ENCODE data around the gene LAMA2. TPM values are rescaled to one million over a fixed set of nuclear protein-coding genes. Genes with fewer than 3 reads are reported as not detected.

LAMA2 gene
- total and polyA plus RNA-seq, 2 of the 8 experiments (the other 6 are each of a cell fraction or from before 2014, with no cell fraction given): 1.3 to 3.8 TPM

DNA sequence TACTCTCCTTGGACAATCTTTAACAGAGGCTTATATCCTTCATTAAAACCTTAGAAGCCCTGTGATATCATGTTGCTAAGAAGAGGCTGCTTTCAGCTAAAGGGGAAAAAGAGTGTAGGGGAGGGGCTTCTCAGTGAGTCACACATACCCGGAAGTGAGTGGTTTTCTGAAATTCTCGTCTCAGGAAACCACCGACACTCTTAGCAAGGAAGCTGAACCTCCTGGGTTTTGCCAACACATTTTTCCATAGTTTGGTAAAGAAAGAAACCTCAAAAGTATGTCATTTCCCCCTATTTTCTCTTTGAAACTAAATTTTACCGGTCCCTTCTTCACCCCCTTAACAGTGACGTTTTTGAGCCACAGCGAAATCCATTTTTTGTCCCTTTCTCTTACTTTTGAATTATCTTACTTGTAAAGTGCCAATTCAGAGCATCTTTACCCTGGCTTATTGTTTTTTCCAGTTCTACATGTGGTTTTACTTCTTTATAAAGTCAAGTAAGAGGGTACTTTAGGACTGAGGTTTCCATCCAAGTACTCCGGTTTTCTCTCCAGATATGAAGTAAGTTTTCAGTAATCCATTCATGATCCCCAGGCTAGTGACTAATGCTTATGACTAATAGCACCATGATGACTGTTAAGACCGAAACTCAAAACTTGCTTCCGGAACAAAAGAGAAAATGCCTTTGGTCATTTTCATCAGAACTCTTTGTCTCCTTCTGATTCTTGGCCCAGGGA is 607.8 kb downstream of the LAMA2 start:
- Histone ChIP-seq H3K9ac (replicated peaks in 1 of 4; ENCODE audit: extremely low read depth in 1 of 4, low read depth in 3 of 4, low read length in 3 of 4) (no peak overlapping the region), H3K4me2 (ENCODE audit: insufficient read depth in 1 of 2, low read depth in 2 of 2, low read length in 2 of 2) (no peak overlapping the region), H3K79me1 (ENCODE audit: low read depth, low read length) (no peaks in the 10 kb centered on the region)

More for the DNA sequence above, 607.8 kb downstream of the LAMA2 start:
- no peak overlapping the region for H3K56ac ChIP-seq (replicated peaks; ENCODE audit: insufficient read length, low read depth, low read length)
- H3K79me2 ChIP-seq (ENCODE audit: control insufficient read depth in 1 of 2, insufficient read depth in 2 of 2, low read length in 2 of 2): no peaks in the 10 kb centered on the region
- H3K27ac ChIP-seq (ENCODE audit: low read depth, low read length): no peak overlapping the region
- H3K9me3 ChIP-seq (ENCODE audit: insufficient read depth in 2 of 2, low read depth in 1 of 2, low read length in 1 of 2): no peaks in the 10 kb centered on the region
- no peak overlapping the region for H4K5ac ChIP-seq (ENCODE audit: insufficient read length, low read depth, low read length)
- H3K14ac ChIP-seq (ENCODE audit: insufficient read length): no peak overlapping the region
- no peaks in the 10 kb centered on the region for H3K23me2 ChIP-seq (ENCODE audit: low read depth, low read length)
- H2BK5ac ChIP-seq (ENCODE audit: low read depth, low read length): no peak overlapping the region
- no peak overlapping the region for H3K4me3 ChIP-seq (ENCODE audit: extremely low read depth in 1 of 4, insufficient read depth in 2 of 4, low read depth in 3 of 4, low read length in 4 of 4)
- H3K4ac ChIP-seq (replicated peaks; ENCODE audit: insufficient read length, low read depth, low read length): no peak overlapping the region
- no peak overlapping the region for H2BK120ac ChIP-seq (replicated peaks; ENCODE audit: low read depth, low read length)
- no peak overlapping the region for H3K23ac ChIP-seq (ENCODE audit: insufficient read length)
- ChIA-PET POLR2A (ENCODE audit: partially characterized antibody) (no interaction called here), CTCF (ENCODE audit: partially characterized antibody) (interaction anchor here (1.0 to 4.7 kb wide), 7 partner anchors 10 to 284 kb away, joined by 3 to 35 read pairs (median 4); no protein-coding TSS in a partner anchor)
- H3K36me3 ChIP-seq (ENCODE audit: control insufficient read depth in 2 of 4, insufficient read depth in 4 of 4, low read length in 3 of 4): no peaks in the 10 kb centered on the region
- H4K20me1 ChIP-seq (replicated peaks in 1 of 2; ENCODE audit: control insufficient read depth in 1 of 2, insufficient read depth in 2 of 2, low read length in 2 of 2): no peaks in the 10 kb centered on the region
- H2BK20ac ChIP-seq (ENCODE audit: low read length): no peak overlapping the region
- H3K27me3 ChIP-seq (replicated peaks in 1 of 4; ENCODE audit: control insufficient read depth in 3 of 4, extremely low read depth in 1 of 4, insufficient read depth in 3 of 4, low read length in 3 of 4): peaks cover 0 to 1% (median 0%) of the 10 kb centered on the region in 4 experiments; a peak in 1 of 7 replicates
- H4K91ac ChIP-seq (replicated peaks; ENCODE audit: insufficient read length, low read length): no peak overlapping the region
- no peak overlapping the region for H2BK15ac ChIP-seq (ENCODE audit: low read length)
- no peak overlapping the region for H2AK5ac ChIP-seq (ENCODE audit: low read depth, low read length)
- H4K8ac ChIP-seq (ENCODE audit: extremely low read depth, insufficient read depth, low read length): no peak overlapping the region
- peak overlapping the region; percentile 45; the same call in 1 of the 2 replicates for H2AFZ ChIP-seq (ENCODE audit: low read length)
- DNase-seq (ENCODE audit: low read depth in 1 of 2, low spot score in 2 of 2): no peak
- TF ChIP-seq BRCA1 (IDR thresholded peaks at IDR 0.05; ENCODE audit: low read depth, low read length) (no peak), JUND (IDR thresholded peaks at IDR 0.05; ENCODE audit: low read length) (0 out of 2 replicates have a peak, but pooled peaks have one; percentile 16), BACH1 (IDR thresholded peaks at IDR 0.05; ENCODE audit: low read length) (no peak), TAF7 (optimal IDR thresholded peaks at IDR 0.05; ENCODE audit: borderline replicate concordance, low read depth, low read length) (no peak), CEBPB (IDR thresholded peaks at IDR 0.05; ENCODE audit: low read depth, low read length) (no peak)
- H2BK12ac ChIP-seq (ENCODE audit: low read depth, low read length): no peak overlapping the region
- FAIRE-seq: no peak
- 87% methylated on average over 9 of the region's 9 CpGs; no CpG with 5 or more reads in 1 of the 2 experiments for WGBS, 2 experiments (ENCODE audit: extremely low coverage in 1 of 2, insufficient coverage in 1 of 2, insufficient read length in 1 of 2, insufficient replicate concordance in 2 of 2, low coverage in 1 of 2, low lambda C conversion rate in 2 of 2, missing lambda C conversion rate in 1 of 2)
- peaks cover 0 to 3% (median 0%) of the 10 kb centered on the region in 4 experiments; a peak in 1 of 7 replicates for H3K4me1 ChIP-seq (replicated peaks in 1 of 4; ENCODE audit: control insufficient read depth in 3 of 4, insufficient read depth in 4 of 4, low read length in 3 of 4)
- H3K18ac ChIP-seq (ENCODE audit: extremely low read depth, low read length): no peak overlapping the region
